SU-DHL-6 (cell line): ENCODE data around the gene LDHA.

Source experiments
- H2AFZ ChIP-seq: fragments of 200-600 bp; sonication (generic); 2 replicates; pipeline ENCODE4 v1.6.1; 2014; ENCODE audit warnings: low read depth, mild to moderate bottlenecking, moderate library complexity, mixed read lengths, antibody characterized with exemption, low read length; ENCODE audit not compliant: severe bottlenecking
- H3F3A ChIP-seq: fragments of 200-600 bp; shearing (Covaris generic); 2 replicates; pipeline ENCODE4 v1.6.0; 2016; ENCODE audit warnings: antibody characterized with exemption, mild to moderate bottlenecking; ENCODE audit not compliant: insufficient read depth
- H3K27ac ChIP-seq: fragments of 200-600 bp; sonication (generic); 2 replicates; pipeline ENCODE4 v1.5.1; 2016; ENCODE audit warnings: low read depth, mild to moderate bottlenecking, low read length, moderate library complexity, mixed read lengths
- H3K27me3 ChIP-seq: fragments of 200-600 bp; sonication (generic), shearing (Covaris generic); 2 replicates; pipeline ENCODE4 v1.6.0; 2014; ENCODE audit warnings: mild to moderate bottlenecking, low read length
- H3K36me3 ChIP-seq: fragments of 200-600 bp; sonication (generic); 2 replicates; pipeline ENCODE4 v1.6.1; 2014; ENCODE audit warnings: mild to moderate bottlenecking, low read length, mixed read lengths
- H3K4me2 ChIP-seq: fragments of 300-600, 200-600 bp; shearing (Covaris generic), sonication (generic); 2 replicates; pipeline ENCODE4 v1.6.0; 2014; ENCODE audit warnings: low read length, low read depth, mild to moderate bottlenecking; ENCODE audit not compliant: poor library complexity, severe bottlenecking
- H3K4me3 ChIP-seq: fragments of 200-600 bp; sonication (generic); 2 replicates; pipeline ENCODE4 v1.5.1; 2014; ENCODE audit warnings: antibody characterized with exemption, low read length, mild to moderate bottlenecking, mixed read lengths; ENCODE audit not compliant: insufficient read depth, poor library complexity, severe bottlenecking
- H3K79me2 ChIP-seq: fragments of 200-600 bp; sonication (generic); 2 replicates; pipeline ENCODE4 v1.6.1; 2014; ENCODE audit warnings: mild to moderate bottlenecking, low read length, moderate library complexity; ENCODE audit not compliant: insufficient read depth
- H3K9ac ChIP-seq: fragments of 200-600 bp; sonication (generic); 2 replicates; pipeline ENCODE4 v1.7.0; 2014; ENCODE audit warnings: mild to moderate bottlenecking, low read length
- H3K9me2 ChIP-seq: fragments of 200-600 bp; sonication (generic); replicated peaks from 2 replicates; pipeline ENCODE4 v1.6.1; 2014; ENCODE audit warnings: low read length; ENCODE audit not compliant: insufficient read depth
- H3K9me3 ChIP-seq: fragments of 200-600 bp; sonication (generic); 2 replicates; pipeline ENCODE4 v1.6.1; 2014; ENCODE audit warnings: low read length, mixed read lengths; ENCODE audit not compliant: insufficient read depth
- H4K20me1 ChIP-seq: fragments of 200-600 bp; sonication (generic); 2 replicates; pipeline ENCODE4 v1.6.1; 2014; ENCODE audit warnings: low read depth, mild to moderate bottlenecking, antibody characterized with exemption, low read length, moderate library complexity, mixed read lengths
- EZH2phosphoT487 ChIP-seq: fragments of 200-600 bp; sonication (generic), shearing (Covaris generic); conservative IDR thresholded peaks from 2 replicates; pipeline ENCODE4 v1.6.1; 2018; ENCODE audit warnings: mild to moderate bottlenecking, antibody characterized with exemption, low read length, moderate library complexity, mixed read lengths
- TF ChIP-seq, protein P1 (sequence below): fragments of 200-600 bp; sonication (generic); IDR thresholded peaks from one replicate; pipeline ENCODE4 v1.5.1; 2017; ENCODE audit warnings: antibody characterized with exemption, mild to moderate bottlenecking, low read length, moderate library complexity; ENCODE audit not compliant: insufficient read depth, poor library complexity, severe bottlenecking

Gene LDHA

DNA sequence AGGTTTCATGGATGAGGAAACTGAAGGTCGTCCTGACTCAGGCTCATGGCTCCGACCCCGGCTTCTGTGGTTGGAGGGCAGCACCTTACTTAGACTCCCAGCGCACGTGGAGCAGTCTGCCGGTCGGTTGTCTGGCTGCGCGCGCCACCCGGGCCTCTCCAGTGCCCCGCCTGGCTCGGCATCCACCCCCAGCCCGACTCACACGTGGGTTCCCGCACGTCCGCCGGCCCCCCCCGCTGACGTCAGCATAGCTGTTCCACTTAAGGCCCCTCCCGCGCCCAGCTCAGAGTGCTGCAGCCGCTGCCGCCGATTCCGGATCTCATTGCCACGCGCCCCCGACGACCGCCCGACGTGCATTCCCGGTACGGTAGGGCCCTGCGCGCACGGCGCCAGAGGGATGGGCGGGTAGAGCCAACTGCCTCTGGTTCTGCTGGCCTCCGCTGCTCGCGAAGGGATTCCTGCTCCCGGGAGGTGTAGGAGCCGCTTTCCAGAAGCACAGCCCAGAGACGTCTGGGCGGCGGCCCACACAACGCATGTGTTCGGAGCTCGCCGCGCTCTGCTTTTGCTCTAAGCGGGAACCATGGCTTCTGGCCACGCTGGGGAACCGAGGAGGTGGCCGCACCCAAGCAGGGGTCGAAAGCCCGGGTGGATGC, at the start of gene LDHA:
LDHA (plus strand) TSS at position 289 of the 653 bp plus-strand sequence. CDS start 2,280 bp downstream, outside the sequence.
- H3K79me2 ChIP-seq, result peaks cover 45% of the 10 kb centered on the region

DNA sequence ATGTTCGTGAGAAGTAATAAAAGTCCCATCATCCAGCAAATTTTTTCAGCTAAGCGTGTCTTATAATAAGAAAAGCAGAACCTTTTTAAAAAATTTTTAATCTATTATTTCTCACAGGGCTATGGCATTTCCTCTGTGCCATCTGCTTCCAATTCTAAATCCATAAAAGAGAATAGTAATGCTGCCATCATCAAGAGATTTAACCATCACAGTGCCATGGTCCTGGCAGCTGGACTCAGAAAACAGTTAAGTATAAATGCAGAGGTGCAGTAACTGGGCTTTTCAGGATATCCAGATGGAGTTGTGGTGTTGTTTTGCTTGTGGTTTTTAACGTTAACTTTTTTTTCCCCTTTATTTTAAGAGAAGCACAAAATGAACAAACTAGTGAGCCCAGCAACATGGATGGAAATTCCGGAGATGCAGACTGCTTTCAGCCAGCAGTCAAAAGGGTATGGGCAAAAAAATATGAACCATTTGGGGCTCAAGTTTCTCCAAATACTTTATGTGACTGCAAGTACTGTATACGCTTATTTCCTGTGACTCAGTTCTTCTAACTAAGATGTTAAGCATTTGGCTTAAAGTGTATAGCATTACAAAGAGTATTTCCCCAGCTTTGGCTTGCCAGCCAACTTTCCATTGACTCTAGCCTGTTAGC, 46.8 kb upstream of the LDHA start:
- no peak overlapping the region for H3K4me2 ChIP-seq

More for the DNA sequence above, at the start of gene LDHA:
- Histone ChIP-seq H3K4me3 (peak within 1 kb of the TSS; percentile 90), H4K20me1 (peaks cover 27% of the 10 kb centered on the region), H3K9me2 (no peaks in the 10 kb centered on the region), H3K9me3 (no peaks in the 10 kb centered on the region), H3K36me3 (peaks cover 32% of the 10 kb centered on the region), H3K9ac (peak within 1 kb of the TSS; percentile 97), H3K27me3 (no peaks in the 10 kb centered on the region), H3F3A (peaks cover 38% of the 10 kb centered on the region), H3K27ac (peak within 1 kb of the TSS; percentile 76), H3K4me2 (peak within 1 kb of the TSS; percentile 58), H2AFZ (peak within 1 kb of the TSS; percentile 76)
- TF ChIP-seq, protein P1, sequence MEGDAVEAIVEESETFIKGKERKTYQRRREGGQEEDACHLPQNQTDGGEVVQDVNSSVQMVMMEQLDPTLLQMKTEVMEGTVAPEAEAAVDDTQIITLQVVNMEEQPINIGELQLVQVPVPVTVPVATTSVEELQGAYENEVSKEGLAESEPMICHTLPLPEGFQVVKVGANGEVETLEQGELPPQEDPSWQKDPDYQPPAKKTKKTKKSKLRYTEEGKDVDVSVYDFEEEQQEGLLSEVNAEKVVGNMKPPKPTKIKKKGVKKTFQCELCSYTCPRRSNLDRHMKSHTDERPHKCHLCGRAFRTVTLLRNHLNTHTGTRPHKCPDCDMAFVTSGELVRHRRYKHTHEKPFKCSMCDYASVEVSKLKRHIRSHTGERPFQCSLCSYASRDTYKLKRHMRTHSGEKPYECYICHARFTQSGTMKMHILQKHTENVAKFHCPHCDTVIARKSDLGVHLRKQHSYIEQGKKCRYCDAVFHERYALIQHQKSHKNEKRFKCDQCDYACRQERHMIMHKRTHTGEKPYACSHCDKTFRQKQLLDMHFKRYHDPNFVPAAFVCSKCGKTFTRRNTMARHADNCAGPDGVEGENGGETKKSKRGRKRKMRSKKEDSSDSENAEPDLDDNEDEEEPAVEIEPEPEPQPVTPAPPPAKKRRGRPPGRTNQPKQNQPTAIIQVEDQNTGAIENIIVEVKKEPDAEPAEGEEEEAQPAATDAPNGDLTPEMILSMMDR, result no peak
- no peak for TF ChIP-seq EZH2phosphoT487

DNA sequence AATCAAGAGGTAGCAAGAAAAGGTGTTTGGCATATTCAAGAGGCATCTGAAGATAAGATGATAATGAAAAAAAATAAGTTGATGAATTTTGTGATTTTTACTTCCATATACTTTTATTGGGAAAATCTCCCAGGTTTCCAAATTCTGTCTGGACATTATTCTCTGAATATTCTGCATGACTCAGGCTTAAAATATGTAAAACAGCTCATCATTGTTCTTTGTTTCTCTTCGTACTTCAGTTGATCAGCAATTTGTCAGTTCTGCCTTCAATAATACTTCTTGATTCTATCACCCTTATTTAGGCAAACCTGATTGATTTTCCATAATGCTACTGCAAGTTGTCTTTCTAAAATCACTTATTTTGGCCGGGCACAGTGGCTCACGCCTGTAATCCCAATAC, 41.8 kb upstream of the LDHA start:
- TF ChIP-seq, protein P1, result no peak
- TF ChIP-seq EZH2phosphoT487, result no peak
- H3K79me2 ChIP-seq, result no peaks in the 10 kb centered on the region
- no peaks in the 10 kb centered on the region for H4K20me1 ChIP-seq
- no peak overlapping the region for H3K4me3 ChIP-seq
- no peak overlapping the region for H3K4me2 ChIP-seq
- H2AFZ ChIP-seq, result no peak overlapping the region
- peaks cover 42% of the 10 kb centered on the region for H3K36me3 ChIP-seq
- H3K9me2 ChIP-seq, result no peaks in the 10 kb centered on the region
- no peaks in the 10 kb centered on the region for H3K9me3 ChIP-seq
- no peak overlapping the region for H3K27ac ChIP-seq
- no peak overlapping the region for H3K9ac ChIP-seq
- H3K27me3 ChIP-seq, result no peaks in the 10 kb centered on the region
- no peaks in the 10 kb centered on the region for H3F3A ChIP-seq

More for the DNA sequence above, 46.8 kb upstream of the LDHA start:
- no peaks in the 10 kb centered on the region for H3K79me2 ChIP-seq
- no peaks in the 10 kb centered on the region for H3K27me3 ChIP-seq
- no peak overlapping the region for H3K9ac ChIP-seq
- TF ChIP-seq, protein P1, result no peak
- no peak for TF ChIP-seq EZH2phosphoT487
- H4K20me1 ChIP-seq, result no peaks in the 10 kb centered on the region
- no peaks in the 10 kb centered on the region for H3F3A ChIP-seq
- no peak overlapping the region for H3K27ac ChIP-seq
- peaks cover 40% of the 10 kb centered on the region for H3K36me3 ChIP-seq
- H2AFZ ChIP-seq, result no peak overlapping the region
- no peaks in the 10 kb centered on the region for H3K9me3 ChIP-seq
- H3K4me3 ChIP-seq, result no peak overlapping the region
- no peaks in the 10 kb centered on the region for H3K9me2 ChIP-seq
